HEK293 (cell line): ENCODE data around the gene PMEL.

Experiments used
- CTCF ChIA-PET: fragments of 350-600 bp; formaldehyde crosslinking; extraction: SDS; loops from one replicate; lab custom pipeline; 2021; ENCODE audit warnings: antibody characterized with exemption; lab: Yijun Ruan, JAX
- POLR2A ChIA-PET: fragments of 300-600 bp; formaldehyde crosslinking; extraction: SDS; loops from one replicate; lab custom pipeline; 2020; ENCODE audit warnings: antibody characterized with exemption, inconsistent platforms; lab: Yijun Ruan, JAX
- H3K27ac ChIP-seq: fragments of 200-500 bp; sonication (Bioruptor generic); 2 replicates; pipeline ENCODE4 v1.5.1; 2014; ENCODE audit warnings: low read depth, low read length, control low read depth, inconsistent platforms; ENCODE audit errors: extremely low read depth
- H3K36me3 ChIP-seq, 2 experiments: fragments of 200-500 bp in 1 of 2; sonication (Bioruptor generic) in 1 of 2; 1 replicate in 1 of 2; 2 replicates in 1 of 2; pipeline ENCODE4 v1.5.1; 2014 to 2017; ENCODE audit warnings: inconsistent platforms in 2 of 2, low read length in 2 of 2; ENCODE audit not compliant: control insufficient read depth in 2 of 2, insufficient read depth in 1 of 2
- H3K4me1 ChIP-seq: fragments of 200-500 bp; sonication (Bioruptor generic); 2 replicates; pipeline ENCODE4 v1.5.1; 2014; ENCODE audit warnings: mild to moderate bottlenecking, low read length, inconsistent platforms; ENCODE audit not compliant: control insufficient read depth, insufficient read depth
- H3K4me3 ChIP-seq: 2 replicates; pipeline ENCODE4 v1.5.1; 2011; ENCODE audit warnings: low read depth, mild to moderate bottlenecking, control low read depth, low read length, moderate library complexity
- H3K9me3 ChIP-seq: fragments of 200-500 bp; sonication (Bioruptor generic); 2 replicates; pipeline ENCODE4 v1.5.1; 2014; ENCODE audit warnings: low read depth, low read length, inconsistent platforms; ENCODE audit not compliant: control insufficient read depth, insufficient read depth
- BCL6B ChIP-seq: fragments of 450-650 bp; formaldehyde crosslinking; IDR thresholded peaks from 2 replicates; pipeline ENCODE4 v1.5.1; 2017; ENCODE audit warnings: missing biosample characterization, missing genetic modification characterization
- HIC1 ChIP-seq: fragments of 450-650 bp; formaldehyde crosslinking; IDR thresholded peaks from 2 replicates; pipeline ENCODE4 v1.5.1; 2016; ENCODE audit warnings: missing biosample characterization, missing genetic modification characterization
- MYNN ChIP-seq: fragments of 450-650 bp; formaldehyde crosslinking; IDR thresholded peaks from 2 replicates; pipeline ENCODE4 v1.5.1; 2016; ENCODE audit warnings: missing biosample characterization, missing genetic modification characterization, borderline replicate concordance
- PRDM4 ChIP-seq: fragments of 450-650 bp; formaldehyde crosslinking; IDR thresholded peaks from 2 replicates; pipeline ENCODE4 v1.5.1; 2017; ENCODE audit warnings: missing biosample characterization, missing genetic modification characterization
- ZBTB26 ChIP-seq: fragments of 450-650 bp; formaldehyde crosslinking; optimal IDR thresholded peaks from 2 replicates; pipeline ENCODE3; 2016; ENCODE audit warnings: missing biosample characterization, mild to moderate bottlenecking, missing genetic modification characterization
- ZBTB6 ChIP-seq: fragments of 450-650 bp; formaldehyde crosslinking; IDR thresholded peaks from 2 replicates; pipeline ENCODE4 v1.5.1; 2017; ENCODE audit warnings: missing biosample characterization, missing genetic modification characterization
- ZBTB8A ChIP-seq: fragments of 450-650 bp; formaldehyde crosslinking; IDR thresholded peaks from 2 replicates; pipeline ENCODE4 v1.5.1; 2016; ENCODE audit warnings: missing biosample characterization, missing genetic modification characterization
- ZNF221 ChIP-seq: fragments of 450-650 bp; formaldehyde crosslinking; IDR thresholded peaks from 2 replicates; pipeline ENCODE4 v1.5.1; 2017; ENCODE audit warnings: missing biosample characterization, missing genetic modification characterization, borderline replicate concordance
- ZNF26 ChIP-seq: fragments of 450-650 bp; formaldehyde crosslinking; IDR thresholded peaks from 2 replicates; pipeline ENCODE4 v1.5.1; 2016; ENCODE audit warnings: missing biosample characterization, missing genetic modification characterization
- ZNF335 ChIP-seq: fragments of 450-650 bp; formaldehyde crosslinking; conservative IDR thresholded peaks from 2 replicates; pipeline ENCODE4 v1.5.1; 2016; ENCODE audit warnings: missing biosample characterization, missing genetic modification characterization
- ZNF398 ChIP-seq: fragments of 450-650 bp; formaldehyde crosslinking; IDR thresholded peaks from 2 replicates; pipeline ENCODE4 v1.5.1; 2017; ENCODE audit warnings: missing biosample characterization, missing genetic modification characterization
- ZNF426 ChIP-seq: fragments of 450-650 bp; formaldehyde crosslinking; IDR thresholded peaks from 2 replicates; pipeline ENCODE4 v1.5.1; 2017; ENCODE audit warnings: missing biosample characterization, missing genetic modification characterization, mild to moderate bottlenecking, inconsistent platforms, moderate library complexity
- ZNF449 ChIP-seq: fragments of 450-650 bp; formaldehyde crosslinking; IDR thresholded peaks from 2 replicates; pipeline ENCODE4 v1.5.1; 2017; ENCODE audit warnings: missing biosample characterization, mild to moderate bottlenecking, missing genetic modification characterization, moderate library complexity
- ZNF501 ChIP-seq: fragments of 450-650 bp; formaldehyde crosslinking; IDR thresholded peaks from 2 replicates; pipeline ENCODE4 v1.5.1; 2016; ENCODE audit warnings: missing biosample characterization, missing genetic modification characterization
- ZNF639 ChIP-seq: fragments of 450-650 bp; formaldehyde crosslinking; IDR thresholded peaks from 2 replicates; pipeline ENCODE4 v1.5.1; 2016; ENCODE audit warnings: missing biosample characterization, missing genetic modification characterization

Gene PMEL

GRCh38 chr12:55932551-55932910 is 33.3 kb downstream of the PMEL start (continued):
- no peak for TF ChIP-seq ZNF398 (tag by site-specific recombination)
- no peak for TF ChIP-seq ZNF26 (tag by site-specific recombination)

- Histone ChIP-seq H3K36me3 (no peaks in the 10 kb centered on the region), H3K4me1 (peaks cover 4% of the 10 kb centered on the region; the same call in 1 of the 2 replicates), H3K9me3 (no peaks in the 10 kb centered on the region), H3K27ac (no peak overlapping the region; the same call in 1 of the 2 replicates), H3K4me3 (peak overlapping the region; percentile 58)
- CTCF ChIA-PET, result interaction anchor here (0.6 to 1.3 kb wide), 4 partner anchors 9 to 194 kb away, joined by 3 to 5 read pairs (median 4); no protein-coding TSS in a partner anchor
- POLR2A ChIA-PET, result interaction anchor here (0.5 to 2.1 kb wide), 4 partner anchors 42 to 217 kb away, joined by 3 to 13 read pairs (median 8); partner anchors contain the start of genes DNAJC14 and RAB5B
- TF ChIP-seq ZNF398 (tag by site-specific recombination), result 0 out of 2 replicates have a peak, but pooled peaks have one; percentile 5
- no peak for TF ChIP-seq ZNF426
- TF ChIP-seq ZBTB26 (tag by site-specific recombination), result peak; percentile 37
- no peak for TF ChIP-seq ZNF639 (tag by site-specific recombination)
- no peak for TF ChIP-seq MYNN
- 0 out of 2 replicates have a peak, but pooled peaks have one; percentile 20 for TF ChIP-seq ZNF501
- TF ChIP-seq BCL6B (tag by site-specific recombination), result no peak
- peak; percentile 99 for TF ChIP-seq ZBTB6 (tag by site-specific recombination)
- peak; percentile 45; the same call in 1 of the 2 replicates for TF ChIP-seq ZBTB8A (tag by site-specific recombination)
- TF ChIP-seq PRDM4 (tag by site-specific recombination), result peak; percentile 79
- no peak for TF ChIP-seq ZNF221 (tag by site-specific recombination)
- peak; percentile 87 for TF ChIP-seq ZNF335
- peak; percentile 68; the same call in 1 of the 2 replicates for TF ChIP-seq ZNF449 (tag by site-specific recombination)
- no peak for TF ChIP-seq HIC1 (tag by site-specific recombination)
These were observed 33.9 kb downstream of the PMEL start for GRCh38 chr12:55931780-55932550.
